ENCODE data around the gene SH2D5. TPM values are rescaled to one million over a fixed set of nuclear protein-coding genes. Genes with fewer than 3 reads are reported as not detected.

The SH2D5 gene
- polyA plus RNA-seq, 1 donor from 2014 or later: 14.1 TPM

DNA sequence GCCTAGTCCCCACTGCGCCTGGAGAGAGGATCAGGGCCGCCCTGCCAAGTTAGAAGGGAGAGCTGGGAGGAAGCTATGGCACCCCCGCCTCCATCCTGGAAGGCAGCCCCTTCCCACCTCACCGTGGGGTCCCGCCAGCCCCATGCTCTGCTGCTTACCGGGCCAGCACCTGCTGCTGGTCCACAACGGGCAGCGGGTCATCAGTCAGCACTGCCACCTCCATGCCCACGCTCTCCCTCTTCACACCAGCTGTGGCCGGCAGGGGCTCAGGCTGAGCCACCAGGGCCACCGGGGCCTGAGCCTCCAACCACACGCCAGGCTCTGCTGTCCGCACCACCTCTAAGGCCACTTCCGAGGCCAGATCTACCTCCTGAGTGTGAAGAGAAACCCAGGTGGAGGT, 47.9 kb downstream of the SH2D5 start:
- H3K9me2 ChIP-seq (ENCODE audit: insufficient read depth, low read length): no peaks in the 10 kb centered on the region
- H3K27me3 ChIP-seq (ENCODE audit: insufficient read depth, low read depth, low read length): no peaks in the 10 kb centered on the region
- no peaks in the 10 kb centered on the region for H3K79me2 ChIP-seq (replicated peaks; ENCODE audit: insufficient read depth, low read length)
- TF ChIP-seq POLR2AphosphoS5 (IDR thresholded peaks at IDR 0.05) (no peak), SMC3 (conservative IDR thresholded peaks at IDR 0.05; ENCODE audit: poor library complexity) (no peak), MXI1 (conservative IDR thresholded peaks at IDR 0.05; ENCODE audit: poor library complexity, severe bottlenecking) (no peak), EZH2 (IDR thresholded peaks at IDR 0.05; ENCODE audit: borderline replicate concordance, insufficient read depth, low read length, poor library complexity, severe bottlenecking) (no peak), EP300 (conservative IDR thresholded peaks at IDR 0.05; ENCODE audit: poor library complexity, severe bottlenecking) (no peak), TAF1 (IDR thresholded peaks at IDR 0.05; ENCODE audit: low read depth) (no peak), RAD21 (conservative IDR thresholded peaks at IDR 0.05) (no peak)
- TF ChIP-seq, protein P1, sequence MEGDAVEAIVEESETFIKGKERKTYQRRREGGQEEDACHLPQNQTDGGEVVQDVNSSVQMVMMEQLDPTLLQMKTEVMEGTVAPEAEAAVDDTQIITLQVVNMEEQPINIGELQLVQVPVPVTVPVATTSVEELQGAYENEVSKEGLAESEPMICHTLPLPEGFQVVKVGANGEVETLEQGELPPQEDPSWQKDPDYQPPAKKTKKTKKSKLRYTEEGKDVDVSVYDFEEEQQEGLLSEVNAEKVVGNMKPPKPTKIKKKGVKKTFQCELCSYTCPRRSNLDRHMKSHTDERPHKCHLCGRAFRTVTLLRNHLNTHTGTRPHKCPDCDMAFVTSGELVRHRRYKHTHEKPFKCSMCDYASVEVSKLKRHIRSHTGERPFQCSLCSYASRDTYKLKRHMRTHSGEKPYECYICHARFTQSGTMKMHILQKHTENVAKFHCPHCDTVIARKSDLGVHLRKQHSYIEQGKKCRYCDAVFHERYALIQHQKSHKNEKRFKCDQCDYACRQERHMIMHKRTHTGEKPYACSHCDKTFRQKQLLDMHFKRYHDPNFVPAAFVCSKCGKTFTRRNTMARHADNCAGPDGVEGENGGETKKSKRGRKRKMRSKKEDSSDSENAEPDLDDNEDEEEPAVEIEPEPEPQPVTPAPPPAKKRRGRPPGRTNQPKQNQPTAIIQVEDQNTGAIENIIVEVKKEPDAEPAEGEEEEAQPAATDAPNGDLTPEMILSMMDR (IDR thresholded peaks at IDR 0.05; ENCODE audit: poor library complexity, severe bottlenecking): no peak
- TF ChIP-seq, protein P2, sequence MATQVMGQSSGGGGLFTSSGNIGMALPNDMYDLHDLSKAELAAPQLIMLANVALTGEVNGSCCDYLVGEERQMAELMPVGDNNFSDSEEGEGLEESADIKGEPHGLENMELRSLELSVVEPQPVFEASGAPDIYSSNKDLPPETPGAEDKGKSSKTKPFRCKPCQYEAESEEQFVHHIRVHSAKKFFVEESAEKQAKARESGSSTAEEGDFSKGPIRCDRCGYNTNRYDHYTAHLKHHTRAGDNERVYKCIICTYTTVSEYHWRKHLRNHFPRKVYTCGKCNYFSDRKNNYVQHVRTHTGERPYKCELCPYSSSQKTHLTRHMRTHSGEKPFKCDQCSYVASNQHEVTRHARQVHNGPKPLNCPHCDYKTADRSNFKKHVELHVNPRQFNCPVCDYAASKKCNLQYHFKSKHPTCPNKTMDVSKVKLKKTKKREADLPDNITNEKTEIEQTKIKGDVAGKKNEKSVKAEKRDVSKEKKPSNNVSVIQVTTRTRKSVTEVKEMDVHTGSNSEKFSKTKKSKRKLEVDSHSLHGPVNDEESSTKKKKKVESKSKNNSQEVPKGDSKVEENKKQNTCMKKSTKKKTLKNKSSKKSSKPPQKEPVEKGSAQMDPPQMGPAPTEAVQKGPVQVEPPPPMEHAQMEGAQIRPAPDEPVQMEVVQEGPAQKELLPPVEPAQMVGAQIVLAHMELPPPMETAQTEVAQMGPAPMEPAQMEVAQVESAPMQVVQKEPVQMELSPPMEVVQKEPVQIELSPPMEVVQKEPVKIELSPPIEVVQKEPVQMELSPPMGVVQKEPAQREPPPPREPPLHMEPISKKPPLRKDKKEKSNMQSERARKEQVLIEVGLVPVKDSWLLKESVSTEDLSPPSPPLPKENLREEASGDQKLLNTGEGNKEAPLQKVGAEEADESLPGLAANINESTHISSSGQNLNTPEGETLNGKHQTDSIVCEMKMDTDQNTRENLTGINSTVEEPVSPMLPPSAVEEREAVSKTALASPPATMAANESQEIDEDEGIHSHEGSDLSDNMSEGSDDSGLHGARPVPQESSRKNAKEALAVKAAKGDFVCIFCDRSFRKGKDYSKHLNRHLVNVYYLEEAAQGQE (IDR thresholded peaks at IDR 0.05; ENCODE audit: borderline replicate concordance): no peak
- H3F3A ChIP-seq (ENCODE audit: insufficient read depth, low read length, poor library complexity, severe bottlenecking): no peaks in the 10 kb centered on the region
- no peak overlapping the region for H3K9ac ChIP-seq (ENCODE audit: low read length)
- no peaks in the 10 kb centered on the region for H3K36me3 ChIP-seq (ENCODE audit: insufficient read depth, low read length)
- no peak overlapping the region for H3K4me3 ChIP-seq (ENCODE audit: low read length)
- H3K27ac ChIP-seq (ENCODE audit: low read length): no peak overlapping the region
- no peaks in the 10 kb centered on the region for H3K9me3 ChIP-seq (ENCODE audit: low read length)
- no peak overlapping the region for H2AFZ ChIP-seq (ENCODE audit: low read depth, low read length)
- H4K20me1 ChIP-seq (ENCODE audit: insufficient read depth): no peaks in the 10 kb centered on the region
- H3K4me2 ChIP-seq (ENCODE audit: low read length): no peak overlapping the region

DNA sequence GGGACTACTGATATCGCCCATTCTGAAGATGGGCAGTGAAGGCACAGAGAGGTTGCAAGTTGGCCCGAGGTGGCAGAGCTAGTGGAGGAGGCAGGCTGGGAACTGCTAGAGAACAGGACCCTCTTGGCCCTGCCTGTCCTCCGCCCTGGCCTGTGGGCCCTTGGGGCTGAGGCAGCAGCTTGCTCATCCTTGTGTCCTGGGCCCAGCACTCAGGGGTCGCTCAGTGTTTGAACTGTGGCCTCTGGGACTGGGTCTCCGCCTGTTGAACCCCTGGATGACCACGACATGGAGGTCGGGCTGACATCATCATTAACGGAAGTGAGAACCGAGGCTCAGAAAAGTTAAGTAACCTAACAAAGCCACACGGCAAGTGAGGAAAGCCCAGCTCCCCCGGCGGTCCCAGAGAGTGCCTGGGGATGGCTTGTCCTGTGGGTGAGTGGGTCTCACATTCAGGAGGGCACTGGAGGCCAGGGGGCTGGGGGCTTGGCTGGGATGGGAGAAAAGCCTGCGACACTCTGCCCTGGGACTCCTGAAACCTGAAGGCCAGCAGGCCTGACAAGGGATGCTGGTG, 48.4 kb downstream of the SH2D5 start:
- H3K79me2 ChIP-seq (replicated peaks; ENCODE audit: insufficient read depth, low read length): no peaks in the 10 kb centered on the region
- no peaks in the 10 kb centered on the region for H3K27me3 ChIP-seq (ENCODE audit: insufficient read depth, low read depth, low read length)
- no peak overlapping the region for H3K4me3 ChIP-seq (ENCODE audit: low read length)
- TF ChIP-seq POLR2AphosphoS5 (IDR thresholded peaks at IDR 0.05) (no peak), EZH2 (IDR thresholded peaks at IDR 0.05; ENCODE audit: borderline replicate concordance, insufficient read depth, low read length, poor library complexity, severe bottlenecking) (no peak), EP300 (conservative IDR thresholded peaks at IDR 0.05; ENCODE audit: poor library complexity, severe bottlenecking) (no peak), TAF1 (IDR thresholded peaks at IDR 0.05; ENCODE audit: low read depth) (no peak), RAD21 (conservative IDR thresholded peaks at IDR 0.05) (no peak), SMC3 (conservative IDR thresholded peaks at IDR 0.05; ENCODE audit: poor library complexity) (no peak), MXI1 (conservative IDR thresholded peaks at IDR 0.05; ENCODE audit: poor library complexity, severe bottlenecking) (no peak)
- TF ChIP-seq, protein P2 (IDR thresholded peaks at IDR 0.05; ENCODE audit: borderline replicate concordance): no peak
- TF ChIP-seq, protein P1 (IDR thresholded peaks at IDR 0.05; ENCODE audit: poor library complexity, severe bottlenecking): no peak
- H3K36me3 ChIP-seq (ENCODE audit: insufficient read depth, low read length): no peaks in the 10 kb centered on the region
- no peak overlapping the region for H3K4me2 ChIP-seq (ENCODE audit: low read length)
- H3K9ac ChIP-seq (ENCODE audit: low read length): no peak overlapping the region
- H3K9me2 ChIP-seq (ENCODE audit: insufficient read depth, low read length): no peaks in the 10 kb centered on the region
- no peaks in the 10 kb centered on the region for H4K20me1 ChIP-seq (ENCODE audit: insufficient read depth)
- H3F3A ChIP-seq (ENCODE audit: insufficient read depth, low read length, poor library complexity, severe bottlenecking): no peaks in the 10 kb centered on the region
- no peak overlapping the region for H2AFZ ChIP-seq (ENCODE audit: low read depth, low read length)
- no peaks in the 10 kb centered on the region for H3K9me3 ChIP-seq (ENCODE audit: low read length)
- no peak overlapping the region for H3K27ac ChIP-seq (ENCODE audit: low read length)
